Heart right ventricle (tissue), 16 donors: ENCODE measurements around the gene PTPN21. TPM values are rescaled to one million over a fixed set of nuclear protein-coding genes. Genes with fewer than 3 reads are reported as not detected.
A peak's percentile ranks its signal among the peaks of the same experiment; 100 is the strongest.

ENCODE experiments used
- ATAC-seq, 8 donors: fragments of 200-7000 bp; cut with Tn5 transposase; one replicate each; pipeline ENCODE4 v1.9.1; 2020; ENCODE audit warnings: mild to moderate bottlenecking in 8 of 8, moderate library complexity in 8 of 8, moderate number of reproducible peaks in 1 of 8
- DNase-seq, 2 donors: peaks; one replicate each; pipeline ENCODE4 v3.0.0-alpha.2; 2020
- H3K27ac ChIP-seq, 10 donors: fragments of 200-600 bp; sonication (generic) in 2 of 10; one replicate each; pipeline versions ENCODE4 v1.5.0 to v1.8.0; 2020 to 2022; ENCODE audit warnings: mild to moderate bottlenecking in 3 of 10
- H3K27me3 ChIP-seq, 7 donors: fragments of 200-600 bp; one replicate each; pipeline ENCODE4 v1.8.0; 2021 to 2022; ENCODE audit warnings: mild to moderate bottlenecking in 2 of 7
- H3K36me3 ChIP-seq, 9 donors: fragments of 200-600 bp; sonication (generic) in 1 of 9; one replicate each; pipeline versions ENCODE4 v1.5.0 to v1.8.0; 2020 to 2022; ENCODE audit warnings: mild to moderate bottlenecking in 2 of 9
- H3K4me1 ChIP-seq, 9 donors: fragments of 200-600 bp; sonication (generic) in 1 of 9; one replicate each; pipeline versions ENCODE4 v1.5.0 to v1.8.0; 2020 to 2022; ENCODE audit warnings: mild to moderate bottlenecking in 4 of 9
- H3K4me3 ChIP-seq, 10 donors: fragments of 200-600 bp; sonication (generic) in 2 of 10; one replicate each; pipeline versions ENCODE4 v1.5.0 to v1.8.0; 2020 to 2022; ENCODE audit warnings: mild to moderate bottlenecking in 7 of 10, moderate library complexity in 2 of 10
- H3K9me3 ChIP-seq, 11 donors: fragments of 200-600 bp in 10 of 11; sonication (generic) in 2 of 11; one replicate each; pipeline versions ENCODE4 v1.5.0 to v1.8.0; 2013 to 2022; ENCODE audit warnings: mild to moderate bottlenecking in 2 of 11, control low read depth in 1 of 11, moderate library complexity in 1 of 11
- CTCF ChIP-seq, 9 donors: fragments of 200-600 bp; sonication (generic) in 2 of 9; IDR thresholded peaks; one replicate each; pipeline versions ENCODE4 v1.5.0 to v1.8.0; 2021 to 2022; ENCODE audit warnings: antibody characterized with exemption in 9 of 9, mild to moderate bottlenecking in 5 of 9, moderate library complexity in 1 of 9
- WGBS, 2 donors: extraction: QIAGEN DNeasy Blood & Tissue Kit; methylation state at CpG; one replicate each; pipeline ENCODE4 v1.1.7; 2013; ENCODE audit warnings: inconsistent platforms in 1 of 2; 5-methylcytosine and 5-hydroxymethylcytosine counted together
- intact Hi-C, 10 donors: fragments of 100-400 bp; cut with DNase I; formaldehyde crosslinking; loops; one replicate each; pipeline versions ENCODE4 v1.11.1 to v1.14.2; 2022
- long read RNA-seq, 3 donors: library from polyadenylated mRNA; unstranded; transcript quantifications; one replicate each; pipeline ENCODE4 v2.0.0, GENCODE V29; 2020 to 2021
- polyA plus RNA-seq, 2 donors: library from polyadenylated mRNA; stranded (reverse); fragments of 200-250 nt; gene quantifications; one replicate each; pipeline ENCODE4 v1.2.3, GENCODE V29; 2013
- total RNA-seq, 10 donors: library from RNA; stranded (reverse); fragmentation: NEBNext Ultra II Directional in 3 of 10; extraction: Animal tissue kit (Norgen Biotek cat#: 25700) in 3 of 10; gene quantifications; one replicate each; pipeline versions ENCODE4 v1.2.1 to v1.2.4, GENCODE V29; 2021 to 2023
- donor health status: Arrhythmogenic right ventricular cardiomyopathy.
- donor health status: ischemic (EF 13 %, LVEDD 7.1; RV severe dilation, severe dysfunction).
- donor health status: healthy with polysubstance abuse.
- donor health status: DM: no; HTN: yes; CAD: no.
- donor health status: DM: no; HTN: no; CAD: no.
- donor health status: ischemic (EF 25% LVEDD 6.9; RV normal size, moderate dysfunction).
- donor health status: ischemic (EF 25% LVEDD 5.7; RV mildly dilated, moderate dysfunction).
- donor health status: healthy.
- donor health status: DM: yes; HTN: yes; CAD: no.
- donor health status: Ischemic cardiomyopathy.
- donor health status: ischemic (EF 35%, LVEDD 5.7; RV mildly dilated, moderate dysfunction).
- donor health status: nonischemic (EF 11% LVEDD 7.7; RV severe dilation, severe dysfunction).
- donor health status: DM: yes; HTN: yes; CAD: no.
- donor health status: PGD.
- donor health status: ischemic (EF 29% LVEDD 5.4; RV normal size, mild dysfunction).
- donor health status: nonischemic (EF 23%, LVEDD 6.1; RV moderate dilation, normal function).

Gene PTPN21
- total RNA-seq (10 to 100 TPM; 25.0 to 62.1 (median 39.8) TPM), polyA plus RNA-seq (1 to 10 TPM; 5.3 to 9.7 TPM)
- long read RNA-seq, donor 1, partial matches to known transcripts: 19 of 21 reads
- long read RNA-seq, donor 1, other reads (novel, unspliced or antisense): 2 of 21 reads
- long read RNA-seq, donor 2, partial matches to known transcripts: 30 of 37 reads
- long read RNA-seq, donor 2, other reads (novel, unspliced or antisense): 7 of 37 reads
- long read RNA-seq, donor 3, partial matches to known transcripts: 44 of 47 reads
- long read RNA-seq, donor 3, other reads (novel, unspliced or antisense): 3 of 47 reads

GRCh38 chr14:88554457-88555286, at the start of gene PTPN21:
Gene PTPN21, minus strand, starts transcription at chr14:88555007. Its CDS starts 4,590 bp downstream, at chr14:88550417.
- H3K27ac ChIP-seq: peak within 1 kb of the TSS; percentile 86 to 95 (median 92)
- 1% methylated on average over 90 to 103 of the region's 103 CpGs for WGBS, 2 donors
- H3K4me1 ChIP-seq: peaks cover 3 to 56% (median 45%) of the 10 kb centered on the region in 9 donors
- peak in 2 of 9 donors; percentile 20 to 27 for TF ChIP-seq CTCF (IDR thresholded peaks at IDR 0.05)
- ATAC-seq: peak; percentile 85 to 92 (median 90)
- H3K9me3 ChIP-seq: no peaks in the 10 kb centered on the region
- H3K4me3 ChIP-seq: peak within 1 kb of the TSS; percentile 56 to 90 (median 78)
- H3K36me3 ChIP-seq: peaks cover 0 to 9% (median 0%) of the 10 kb centered on the region in 9 donors
- peaks cover 0 to 62% (median 0%) of the 10 kb centered on the region in 7 donors for H3K27me3 ChIP-seq
- DNase-seq: peak; percentile 83 to 84
- intact Hi-C loops: loop anchor here in 3 of 10 donors (5.0 to 10.0 kb wide), 2 partner anchors 62 to 170 kb away; partner anchors contain the start of gene SPATA7 (in 2 of the 3)

DNA sequence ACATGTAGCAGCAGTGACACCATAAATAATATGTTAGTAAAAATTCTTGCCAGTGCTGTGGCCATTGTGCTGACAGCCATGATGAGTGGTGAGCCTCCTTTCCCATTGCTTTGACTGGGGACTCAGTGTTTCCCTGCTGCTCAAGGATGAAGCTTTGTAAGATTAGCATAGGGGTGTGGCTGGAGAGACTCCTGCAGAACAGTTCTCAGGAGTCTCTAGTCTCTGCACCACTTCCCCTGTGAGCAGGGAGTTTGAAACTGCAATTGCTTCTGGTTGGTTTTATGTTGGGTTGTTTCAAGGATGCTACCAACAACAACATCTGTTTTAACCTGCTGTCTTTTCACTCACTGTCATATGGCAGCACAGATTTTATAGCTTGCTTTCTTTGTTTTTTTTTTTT, 49.4 kb upstream of the PTPN21 start:
- no peak for DNase-seq
- Histone ChIP-seq H3K9me3 (no peaks in the 10 kb centered on the region), H3K27ac (no peak overlapping the region), H3K4me1 (no peaks in the 10 kb centered on the region), H3K36me3 (peaks cover 0 to 97% (median 45%) of the 10 kb centered on the region in 9 donors), H3K27me3 (no peaks in the 10 kb centered on the region), H3K4me3 (no peak overlapping the region)
- ATAC-seq: no peak
- TF ChIP-seq CTCF (IDR thresholded peaks at IDR 0.05): no peak
- intact Hi-C loops: no loop called here

GRCh38 chr14:88599761-88600439, 45.1 kb upstream of the PTPN21 start:
- Histone ChIP-seq H3K4me3 (no peak overlapping the region), H3K27me3 (no peaks in the 10 kb centered on the region), H3K27ac (no peak overlapping the region), H3K9me3 (no peaks in the 10 kb centered on the region), H3K36me3 (peaks cover 0 to 100% (median 49%) of the 10 kb centered on the region in 9 donors), H3K4me1 (no peaks in the 10 kb centered on the region)
- DNase-seq (no peak), ATAC-seq (no peak)
- no peak for TF ChIP-seq CTCF (IDR thresholded peaks at IDR 0.05)
- intact Hi-C loops: no loop called here
- 87 to 89% methylated on average over 10 of the region's 10 CpGs for WGBS, 2 donors

GRCh38 chr14:88599326-88599725, 44.5 kb upstream of the PTPN21 start:
- no peak overlapping the region for H3K27ac ChIP-seq
- no peak for DNase-seq
- no peaks in the 10 kb centered on the region for H3K9me3 ChIP-seq
- H3K27me3 ChIP-seq: no peaks in the 10 kb centered on the region
- WGBS, 2 donors: 93 to 95% methylated on average over 8 of the region's 8 CpGs
- no peaks in the 10 kb centered on the region for H3K4me1 ChIP-seq
- no peak overlapping the region for H3K4me3 ChIP-seq
- no peak for ATAC-seq
- intact Hi-C loops: no loop called here
- TF ChIP-seq CTCF (IDR thresholded peaks at IDR 0.05): no peak
- peaks cover 0 to 100% (median 46%) of the 10 kb centered on the region in 9 donors for H3K36me3 ChIP-seq
